ENCODE data around the gene PLAAT4.

Gene PLAAT4

DNA sequence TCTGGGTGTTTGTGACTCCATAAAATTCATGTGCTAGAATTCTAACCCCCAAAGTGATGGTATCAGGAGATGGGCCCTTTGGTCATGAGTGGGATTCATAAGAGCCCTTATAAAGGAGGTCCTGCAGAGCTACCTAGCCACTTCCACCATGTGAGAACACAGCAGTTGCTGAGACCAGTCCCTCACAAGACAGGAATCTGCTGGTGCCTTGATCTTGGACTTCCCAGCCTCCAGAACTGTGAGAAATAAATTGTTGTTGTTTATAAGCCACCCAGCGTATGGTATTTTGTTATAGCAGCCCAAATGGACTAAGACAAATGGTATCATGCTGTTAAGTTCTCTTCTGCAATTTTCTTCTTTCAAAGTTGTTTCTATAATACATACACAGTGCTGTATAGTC, 44.2 kb upstream of the PLAAT4 start:
- POLR2A ChIA-PET (ENCODE audit: low non-redundant PET) = no interaction called here
- TF ChIP-seq, protein P1, sequence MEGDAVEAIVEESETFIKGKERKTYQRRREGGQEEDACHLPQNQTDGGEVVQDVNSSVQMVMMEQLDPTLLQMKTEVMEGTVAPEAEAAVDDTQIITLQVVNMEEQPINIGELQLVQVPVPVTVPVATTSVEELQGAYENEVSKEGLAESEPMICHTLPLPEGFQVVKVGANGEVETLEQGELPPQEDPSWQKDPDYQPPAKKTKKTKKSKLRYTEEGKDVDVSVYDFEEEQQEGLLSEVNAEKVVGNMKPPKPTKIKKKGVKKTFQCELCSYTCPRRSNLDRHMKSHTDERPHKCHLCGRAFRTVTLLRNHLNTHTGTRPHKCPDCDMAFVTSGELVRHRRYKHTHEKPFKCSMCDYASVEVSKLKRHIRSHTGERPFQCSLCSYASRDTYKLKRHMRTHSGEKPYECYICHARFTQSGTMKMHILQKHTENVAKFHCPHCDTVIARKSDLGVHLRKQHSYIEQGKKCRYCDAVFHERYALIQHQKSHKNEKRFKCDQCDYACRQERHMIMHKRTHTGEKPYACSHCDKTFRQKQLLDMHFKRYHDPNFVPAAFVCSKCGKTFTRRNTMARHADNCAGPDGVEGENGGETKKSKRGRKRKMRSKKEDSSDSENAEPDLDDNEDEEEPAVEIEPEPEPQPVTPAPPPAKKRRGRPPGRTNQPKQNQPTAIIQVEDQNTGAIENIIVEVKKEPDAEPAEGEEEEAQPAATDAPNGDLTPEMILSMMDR (conservative IDR thresholded peaks at IDR 0.05; ENCODE audit: low read depth) = no peak

GRCh38 chr11:63493127-63493526, 43.5 kb upstream of the PLAAT4 start:
- no peak for DNase-seq (ENCODE audit: low spot score)
- no peak overlapping the region for H3K27ac ChIP-seq
- TF ChIP-seq, protein P1 (conservative IDR thresholded peaks at IDR 0.05; ENCODE audit: low read depth) = no peak
- ChIA-PET POLR2A (ENCODE audit: low non-redundant PET) (no interaction called here), CTCF (no interaction called here)

More for the DNA sequence above, 44.2 kb upstream of the PLAAT4 start:
- CTCF ChIA-PET = no interaction called here
- DNase-seq (ENCODE audit: low spot score) = no peak
- no peak overlapping the region for H3K27ac ChIP-seq

DNA sequence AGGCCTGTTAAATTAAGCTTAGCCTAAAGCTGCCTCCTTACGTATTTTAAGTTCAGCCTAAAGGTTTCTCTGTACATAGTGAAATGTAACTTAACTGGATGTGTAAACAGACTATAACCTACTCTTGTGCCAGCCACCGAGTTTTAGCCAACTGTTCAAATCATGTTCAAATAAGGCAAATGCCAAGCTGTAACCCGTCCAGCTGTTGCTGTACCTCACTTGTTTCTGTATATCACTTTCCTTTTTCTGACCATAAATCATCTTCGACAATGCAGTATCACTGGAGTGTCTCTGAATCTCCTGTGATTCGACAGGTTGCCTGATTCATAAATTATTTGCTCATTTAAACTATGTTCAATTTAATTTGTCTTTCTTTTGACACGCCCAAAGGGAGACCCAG, 41.6 kb upstream of the PLAAT4 start:
- ChIA-PET CTCF (no interaction called here), POLR2A (ENCODE audit: low non-redundant PET) (no interaction called here)
- DNase-seq (ENCODE audit: low spot score) = no peak
- no peak overlapping the region for H3K27ac ChIP-seq
- TF ChIP-seq, protein P1 (conservative IDR thresholded peaks at IDR 0.05; ENCODE audit: low read depth) = no peak

DNA sequence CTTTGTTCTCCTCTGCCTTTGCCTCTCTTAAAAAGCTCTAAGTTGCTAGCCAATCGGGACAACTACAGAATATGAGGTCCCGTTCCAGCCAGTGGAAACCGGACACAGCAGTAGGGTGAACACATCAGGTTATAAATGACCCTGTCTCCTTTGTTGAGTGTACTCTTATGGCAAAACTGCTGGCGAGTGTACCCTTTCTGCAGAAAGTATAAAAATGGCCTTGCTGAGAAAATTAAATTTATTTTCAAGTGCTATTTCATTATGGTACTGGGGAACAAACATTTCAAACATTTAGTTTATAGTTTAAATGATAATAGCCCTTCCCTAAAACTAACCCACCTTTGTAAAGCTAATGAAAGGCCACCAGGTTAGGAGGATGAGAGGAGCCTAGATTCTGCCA, 36.7 kb upstream of the PLAAT4 start:
- ChIA-PET CTCF (no interaction called here), POLR2A (ENCODE audit: low non-redundant PET) (no interaction called here)
- no peak for DNase-seq (ENCODE audit: low spot score)
- TF ChIP-seq, protein P1 (conservative IDR thresholded peaks at IDR 0.05; ENCODE audit: low read depth) = no peak
- no peak overlapping the region for H3K27ac ChIP-seq

- H3K27ac ChIP-seq = no peak overlapping the region
- CTCF ChIA-PET = no interaction called here
- DNase-seq (ENCODE audit: low spot score) = no peak
- POLR2A ChIA-PET (ENCODE audit: low non-redundant PET) = no interaction called here
- TF ChIP-seq, protein P1 (conservative IDR thresholded peaks at IDR 0.05; ENCODE audit: low read depth) = no peak
Measured at GRCh38 chr11:63501236-63501635, 35.4 kb upstream of the PLAAT4 start.

DNA sequence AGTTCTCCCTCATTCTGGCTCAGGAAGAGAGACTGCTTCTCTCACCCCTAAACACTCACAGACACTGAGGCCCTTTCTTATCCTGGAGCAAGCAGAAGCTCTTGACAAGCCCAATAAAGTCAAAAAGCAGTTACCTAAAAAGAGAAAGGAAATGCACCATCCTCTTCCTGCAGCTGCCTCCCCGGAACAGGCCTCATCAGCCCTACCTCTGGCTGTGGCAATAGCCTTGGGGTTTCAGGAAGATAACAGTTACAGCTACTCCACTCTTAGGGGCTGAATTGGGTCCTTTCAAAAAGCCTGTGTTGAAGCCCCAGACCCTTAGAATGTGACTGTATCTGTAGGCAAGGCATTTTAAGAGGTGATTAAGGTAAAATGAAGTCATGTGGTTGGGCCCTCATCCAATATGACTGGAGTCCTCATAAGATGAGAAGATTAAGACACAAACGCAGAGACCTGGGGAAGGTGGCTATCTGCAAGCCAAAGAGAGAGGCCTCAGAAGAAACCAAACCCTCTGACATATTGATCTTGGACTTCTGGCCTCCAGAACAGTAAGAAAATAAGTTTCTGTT, 34.3 kb upstream of the PLAAT4 start:
- TF ChIP-seq, protein P1 (conservative IDR thresholded peaks at IDR 0.05; ENCODE audit: low read depth) = no peak
- DNase-seq (ENCODE audit: low spot score) = no peak
- POLR2A ChIA-PET (ENCODE audit: low non-redundant PET) = no interaction called here
- CTCF ChIA-PET = no interaction called here
- no peak overlapping the region for H3K27ac ChIP-seq

DNA sequence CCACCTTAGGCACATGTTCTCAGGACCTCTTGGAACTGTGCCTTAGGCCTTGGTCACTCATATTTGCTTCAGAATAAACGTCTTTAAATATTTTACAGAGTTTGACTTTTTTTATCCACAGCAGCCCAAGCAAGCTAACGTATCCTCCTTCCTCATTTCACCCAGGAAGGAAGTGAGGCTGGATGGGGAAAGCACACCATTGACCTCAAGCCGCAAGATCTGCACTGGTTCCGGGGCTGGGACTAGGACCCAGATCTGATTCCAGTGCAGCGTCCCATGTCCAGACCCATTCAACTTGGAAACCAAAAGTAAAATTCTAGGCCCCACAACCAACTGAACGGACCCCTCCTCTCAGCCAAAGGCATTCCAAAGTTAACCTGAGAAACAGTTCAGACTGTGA, 33.1 kb upstream of the PLAAT4 start:
- CTCF ChIA-PET = no interaction called here
- H3K27ac ChIP-seq = no peak overlapping the region
- TF ChIP-seq, protein P1 (conservative IDR thresholded peaks at IDR 0.05; ENCODE audit: low read depth) = no peak
- POLR2A ChIA-PET (ENCODE audit: low non-redundant PET) = no interaction called here
- DNase-seq (ENCODE audit: low spot score) = no peak
